Activated CD8-positive, alpha-beta memory T cell treated with anti-CD3 and anti-CD28 coated beads for 36 hours (primary cell): Measurements from ENCODE around the gene CROCC. TPM values are rescaled to one million over a fixed set of nuclear protein-coding genes. Genes with fewer than 3 reads are reported as not detected.
"Not testable (repeated sequence)": the region's sequence is repeated elsewhere in the genome, so short reads cannot be mapped to it uniquely, and the experiment has no call there.

Experiments used
- CTCF ChIA-PET: fragments of 350-600 bp; sonication (Branson Sonifier 250); formaldehyde crosslinking; loops from one replicate; lab custom pipeline; 2021; ENCODE audit warnings: antibody characterized with exemption; lab: Charles Lee
- POLR2A ChIA-PET: fragments of 350-600 bp; sonication (Branson Sonifier 250); formaldehyde crosslinking; loops from one replicate; lab custom pipeline; 2021; ENCODE audit warnings: antibody characterized with exemption; lab: Charles Lee
- total RNA-seq, 2 experiments: library from RNA; stranded (reverse); gene quantifications; one replicate each; pipeline ENCODE4 v1.2.3, GENCODE V29; 2021

Gene CROCC
- total RNA-seq, 2 experiments from 2014 or later = 20.4 to 21.4 TPM

DNA sequence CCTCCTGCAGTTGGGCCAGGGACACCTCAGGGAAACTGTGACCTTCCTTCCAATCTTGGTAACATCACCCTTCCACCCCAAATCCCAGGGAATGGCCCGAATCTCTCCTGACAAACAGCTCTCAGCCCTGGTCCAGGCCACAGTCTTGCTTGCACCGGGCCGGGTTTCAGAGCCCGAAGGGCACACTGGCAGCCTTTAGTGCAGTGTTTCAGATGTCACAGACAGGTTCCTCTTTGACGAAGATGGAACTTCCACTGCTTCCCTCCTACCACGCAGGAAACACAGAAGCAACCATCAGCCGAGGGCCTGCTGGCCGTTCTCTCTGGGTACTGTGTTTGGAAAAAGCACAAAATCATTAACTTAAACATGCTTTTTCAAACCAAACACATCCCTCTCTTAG lies 9.0 kb upstream of the CROCC start:
- CTCF ChIA-PET, POLR2A ChIA-PET: not testable (repeated sequence)

DNA sequence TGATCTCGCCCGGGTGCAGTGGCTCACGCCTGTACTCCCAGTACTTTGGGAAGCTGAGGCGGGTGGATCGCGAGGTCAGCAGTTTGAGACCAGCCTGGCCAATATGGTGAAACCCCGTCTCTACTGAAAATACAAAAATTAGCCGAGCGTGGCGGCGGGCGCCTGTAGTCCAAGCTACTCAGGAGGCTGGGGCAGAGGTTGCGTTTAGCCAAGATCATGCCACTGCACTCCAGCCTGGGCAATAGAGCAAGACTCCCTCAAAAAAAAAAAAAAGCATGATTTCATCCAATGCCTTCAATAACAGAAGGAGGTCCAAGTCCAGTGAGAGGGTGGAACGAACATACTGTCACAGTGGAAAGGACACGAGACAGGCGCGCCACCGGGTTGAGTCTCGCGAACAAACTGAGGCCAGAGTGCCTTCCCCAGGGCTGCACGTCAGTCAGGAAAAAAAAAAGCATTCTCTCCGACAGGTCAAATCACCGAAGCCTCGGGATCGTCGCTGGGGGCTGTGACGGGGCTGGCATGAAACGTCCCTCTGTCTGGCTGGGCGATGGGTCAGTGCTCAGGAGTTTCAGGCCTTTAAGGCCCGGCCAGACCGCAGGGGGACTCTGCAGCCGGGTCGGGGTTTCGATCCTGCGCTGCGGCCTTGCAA lies 8.4 kb upstream of the CROCC start:
- CTCF ChIA-PET = no interaction called here
- POLR2A ChIA-PET = no interaction called here

DNA sequence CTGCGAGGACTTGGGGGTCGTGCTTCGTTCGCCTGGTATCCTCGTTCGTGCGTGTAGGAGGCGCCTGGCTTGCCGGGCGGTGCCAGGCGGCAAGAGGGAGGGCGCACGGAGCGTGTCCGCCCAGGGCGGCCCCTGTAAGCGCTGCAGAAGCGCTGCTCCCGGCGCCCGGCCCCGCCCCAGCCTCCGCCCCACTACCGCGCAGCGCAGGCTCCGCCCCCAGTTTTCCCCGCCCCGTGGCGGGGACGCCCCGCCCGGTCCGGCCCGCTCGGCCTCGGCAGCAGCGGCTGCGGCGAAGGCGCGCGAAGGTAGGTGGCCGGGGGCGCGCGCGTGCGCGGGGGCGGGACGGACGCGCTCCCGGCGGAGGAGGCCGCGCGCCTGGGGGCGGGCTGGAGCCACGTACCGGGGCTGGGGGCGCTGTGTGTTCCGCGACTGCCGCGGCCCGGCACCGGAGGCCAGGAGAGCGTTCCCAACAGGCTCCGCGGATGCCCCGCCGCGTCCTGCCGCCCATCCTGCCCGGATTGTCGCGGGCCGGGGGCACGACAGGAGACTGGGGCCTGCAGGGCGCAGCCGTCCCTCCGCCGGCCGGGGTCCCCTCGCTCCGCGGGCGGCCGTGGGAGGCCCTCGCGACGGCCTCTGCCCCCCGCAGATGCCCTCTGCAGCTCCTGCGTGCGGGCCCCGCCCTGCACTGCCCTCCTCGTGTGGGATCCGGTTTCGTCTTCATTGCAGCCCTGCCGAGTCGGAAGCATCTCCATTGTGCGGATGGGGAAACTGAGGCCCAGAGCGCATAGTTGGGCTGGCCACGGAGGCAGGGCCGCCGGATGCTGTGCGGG lies 7.7 kb upstream of the CROCC start:
- CTCF ChIA-PET = interaction anchor here (1.0 kb wide), 1 partner anchor 46 kb away, joined by 3 read pairs; no protein-coding TSS in a partner anchor
- POLR2A ChIA-PET = interaction anchor here (1.4 to 1.6 kb wide), 2 partner anchors 9 to 11 kb away, joined by 3 to 7 read pairs; no protein-coding TSS in a partner anchor

DNA sequence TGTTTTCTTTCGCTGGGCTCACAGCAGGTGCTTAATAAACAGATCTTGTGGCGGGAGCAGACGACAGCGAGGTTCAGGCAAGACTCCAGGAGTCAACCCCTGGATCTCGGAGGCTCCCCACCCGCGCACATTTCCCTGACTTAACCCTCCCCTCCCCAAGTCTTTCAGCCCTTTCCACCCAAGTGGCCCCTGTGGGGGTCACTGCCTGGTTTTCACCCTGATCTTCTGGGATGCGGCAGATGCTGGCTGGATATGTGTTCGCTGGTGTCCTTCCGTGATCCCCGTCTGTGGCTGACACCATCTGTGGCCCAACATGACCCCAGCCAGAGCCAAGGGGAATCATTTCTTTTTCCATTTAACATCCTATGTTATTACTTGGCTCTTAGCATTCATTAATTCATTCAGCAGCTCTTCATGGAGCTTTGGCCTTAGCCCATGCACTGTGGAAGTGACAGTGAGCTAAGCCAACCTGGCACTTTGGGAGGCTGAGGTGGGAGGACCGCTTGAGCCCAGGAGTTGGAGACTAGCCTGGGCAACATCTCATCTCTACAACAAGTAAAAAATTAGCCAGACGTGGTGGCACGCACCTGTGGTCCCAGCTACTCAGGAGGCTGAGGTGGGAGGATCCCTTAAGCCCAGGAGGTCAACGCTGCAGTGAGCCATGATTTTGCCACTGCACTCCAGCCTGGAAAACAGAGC lies 6.7 kb upstream of the CROCC start:
- ChIA-PET POLR2A (interaction anchor here (1.4 to 1.6 kb wide), 2 partner anchors 10 to 12 kb away, joined by 3 to 7 read pairs; no protein-coding TSS in a partner anchor), CTCF (interaction anchor here (0.7 to 1.0 kb wide), 2 partner anchors 45 to 188 kb away, joined by 3 to 4 read pairs; no protein-coding TSS in a partner anchor)

DNA sequence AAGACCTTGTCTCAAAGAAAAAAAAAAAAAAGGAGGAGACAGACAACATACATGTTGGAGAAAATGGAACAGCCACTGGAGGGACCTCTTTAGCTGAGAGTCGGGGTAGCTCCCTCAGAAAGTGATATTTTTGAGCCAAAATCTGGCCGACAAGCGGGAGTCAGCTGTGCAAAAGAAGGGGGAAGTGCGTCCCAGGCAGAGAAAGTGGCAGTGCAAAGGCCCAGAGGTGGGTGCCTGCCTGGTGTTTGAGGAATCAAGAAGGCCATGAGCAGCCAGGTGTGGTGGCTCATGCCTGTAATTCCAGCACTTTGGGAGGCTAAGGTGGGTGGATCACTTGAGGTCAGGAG lies 6.1 kb upstream of the CROCC start:
- ChIA-PET POLR2A (interaction anchor here (1.4 to 1.6 kb wide), 2 partner anchors 10 to 12 kb away, joined by 3 to 7 read pairs; no protein-coding TSS in a partner anchor), CTCF (interaction anchor here (0.7 to 1.0 kb wide), 2 partner anchors 45 to 189 kb away, joined by 3 to 4 read pairs; no protein-coding TSS in a partner anchor)

DNA sequence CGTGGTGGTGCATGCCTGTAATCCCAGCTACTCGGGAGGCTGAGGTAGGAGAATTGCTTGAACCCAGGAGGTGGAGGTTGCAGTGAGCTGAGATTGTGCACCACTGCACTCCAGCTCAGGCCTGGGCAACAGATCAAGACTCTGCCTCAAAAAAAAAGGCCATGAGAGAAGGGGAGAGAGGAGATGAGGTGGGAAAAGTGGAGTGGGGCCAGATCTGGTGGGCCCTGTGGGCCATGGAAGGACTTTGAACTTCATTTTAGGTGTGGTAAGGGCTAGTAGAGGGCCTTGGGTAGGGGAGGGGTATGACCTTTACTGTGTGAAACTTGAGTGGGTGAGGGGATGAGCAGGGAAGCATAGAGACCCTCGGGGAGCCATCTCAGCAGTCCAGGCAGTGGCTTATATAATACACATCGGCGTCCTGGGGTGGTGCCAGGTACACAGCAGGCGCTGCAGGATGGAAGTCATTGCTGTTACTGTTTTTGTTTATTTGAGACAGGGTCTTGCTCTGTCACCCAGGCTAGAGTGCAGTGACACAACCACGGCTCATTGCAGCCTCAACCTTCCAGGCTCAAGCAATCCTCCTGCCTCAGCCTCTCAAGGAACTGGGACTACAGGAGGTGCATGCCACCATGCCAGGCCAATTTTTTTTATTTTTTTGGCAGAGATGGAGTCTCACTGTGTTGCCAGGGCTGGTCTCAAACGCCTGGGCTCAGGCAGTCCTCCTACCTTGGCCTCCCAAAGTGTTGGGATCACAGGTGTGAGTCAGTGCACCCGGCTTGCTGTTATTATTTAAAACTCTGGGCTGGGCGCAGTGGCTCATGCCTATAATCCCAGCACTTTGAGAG lies 5.5 kb upstream of the CROCC start:
- POLR2A ChIA-PET = not testable (repeated sequence)

DNA sequence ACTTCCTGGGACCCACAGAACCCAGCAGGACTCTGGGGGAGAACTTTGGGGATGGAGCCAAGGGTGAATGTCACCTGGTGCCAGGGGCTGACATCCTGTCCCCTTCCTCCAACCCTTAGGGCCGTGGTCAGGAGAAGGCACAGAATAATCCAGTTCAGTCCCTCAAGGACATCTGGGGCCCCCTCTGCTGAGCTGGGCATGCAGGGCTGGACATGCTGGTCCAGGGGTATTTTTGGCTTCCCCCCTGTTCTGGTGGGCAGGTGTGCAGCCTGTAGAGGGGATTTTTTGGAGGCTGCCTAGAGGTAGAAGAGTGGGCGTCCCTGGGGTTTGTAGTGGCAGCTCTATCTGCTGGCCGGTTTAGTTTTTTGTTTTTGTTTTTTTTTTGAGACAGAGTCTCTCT lies 3.4 kb upstream of the CROCC start:
- ChIA-PET POLR2A (no interaction called here), CTCF (no interaction called here)

More for the DNA sequence above, 5.5 kb upstream of the CROCC start:
- CTCF ChIA-PET = interaction anchor here (0.7 kb wide), 1 partner anchor 189 kb away, joined by 4 read pairs; no protein-coding TSS in a partner anchor

DNA sequence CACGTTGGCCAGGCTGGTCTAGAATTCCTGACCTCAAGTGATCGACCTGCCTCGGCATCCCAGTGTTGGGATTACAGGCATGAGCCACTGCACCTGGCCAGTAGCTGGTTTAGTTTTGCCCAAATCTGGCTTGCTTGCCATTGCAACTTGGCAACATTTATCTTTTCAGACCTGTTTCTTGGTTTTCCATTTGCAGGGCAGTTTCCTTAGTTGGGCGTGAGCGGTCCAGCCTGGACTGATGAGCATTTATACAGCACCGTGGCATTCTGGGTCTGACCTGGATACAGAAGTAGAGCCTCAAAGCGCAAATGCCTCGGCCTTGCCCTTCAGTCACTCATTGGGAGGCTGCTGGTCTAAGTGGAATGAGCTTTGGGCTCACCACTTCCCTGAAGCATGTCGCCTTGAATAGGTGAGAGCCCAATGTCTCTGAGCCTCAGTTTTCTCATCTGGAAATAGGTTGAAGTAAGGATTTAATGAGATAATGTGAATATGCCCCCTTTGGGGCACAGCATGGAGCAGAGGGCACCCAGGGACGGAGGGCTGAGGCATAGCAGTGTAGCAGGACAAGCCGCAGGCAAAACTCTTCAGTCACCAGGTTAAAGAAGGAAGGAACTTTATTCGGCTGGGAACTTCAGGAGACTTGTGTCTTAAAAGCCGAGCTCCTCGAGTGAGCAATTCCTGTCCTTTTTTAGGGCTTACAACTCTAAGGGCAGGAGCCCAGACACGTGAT lies 2.6 kb upstream of the CROCC start:
- POLR2A ChIA-PET, CTCF ChIA-PET: not testable (repeated sequence)

DNA sequence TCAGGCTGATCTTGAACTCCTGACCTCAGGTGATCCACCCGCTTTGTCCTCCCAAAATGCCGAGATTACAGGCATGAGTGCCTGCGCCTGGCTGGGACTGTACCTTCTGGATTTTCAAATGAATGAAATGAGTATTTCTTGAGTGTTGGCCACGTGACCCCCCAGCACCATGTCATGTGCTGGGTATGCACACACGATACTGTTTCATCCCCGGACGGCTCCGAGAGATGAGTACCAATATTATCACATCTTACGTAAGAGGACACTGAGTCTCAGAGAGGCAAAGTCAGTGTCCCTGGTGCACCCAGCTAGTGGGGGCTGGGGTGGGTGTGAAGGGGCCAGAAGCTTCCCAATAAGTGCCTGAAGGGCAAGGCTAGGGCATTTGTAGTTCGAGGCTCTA lies 780 bp upstream of the CROCC start:
- ChIA-PET POLR2A (no interaction called here), CTCF (interaction anchor here (0.6 kb wide), 1 partner anchor 21 kb away, joined by 3 read pairs; no protein-coding TSS in a partner anchor)

DNA sequence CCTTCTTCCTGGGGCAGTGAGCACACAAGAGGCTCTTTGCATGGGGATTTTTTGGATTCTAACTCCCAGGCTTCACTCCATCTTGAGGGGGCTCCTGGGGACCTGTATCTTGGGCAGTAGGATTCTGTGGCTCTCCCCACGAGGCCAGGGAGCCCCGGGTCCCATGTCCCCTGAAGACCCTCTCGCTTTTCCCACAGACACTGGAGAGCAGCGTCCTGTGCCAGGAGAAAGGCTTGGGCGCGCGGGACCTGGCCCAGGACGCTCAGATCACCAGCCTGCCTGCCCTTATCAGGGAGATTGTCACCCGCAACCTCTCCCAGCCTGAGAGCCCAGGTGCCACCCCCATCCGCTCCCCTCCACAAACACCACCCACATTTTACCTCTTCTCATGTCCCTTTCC lies 735 bp downstream of the CROCC start:
- POLR2A ChIA-PET = interaction anchor here (1.0 kb wide), 1 partner anchor 460 kb away, joined by 3 read pairs; no protein-coding TSS in a partner anchor
- CTCF ChIA-PET = interaction anchor here (0.6 kb wide), 1 partner anchor 12 kb away, joined by 5 read pairs; no protein-coding TSS in a partner anchor

DNA sequence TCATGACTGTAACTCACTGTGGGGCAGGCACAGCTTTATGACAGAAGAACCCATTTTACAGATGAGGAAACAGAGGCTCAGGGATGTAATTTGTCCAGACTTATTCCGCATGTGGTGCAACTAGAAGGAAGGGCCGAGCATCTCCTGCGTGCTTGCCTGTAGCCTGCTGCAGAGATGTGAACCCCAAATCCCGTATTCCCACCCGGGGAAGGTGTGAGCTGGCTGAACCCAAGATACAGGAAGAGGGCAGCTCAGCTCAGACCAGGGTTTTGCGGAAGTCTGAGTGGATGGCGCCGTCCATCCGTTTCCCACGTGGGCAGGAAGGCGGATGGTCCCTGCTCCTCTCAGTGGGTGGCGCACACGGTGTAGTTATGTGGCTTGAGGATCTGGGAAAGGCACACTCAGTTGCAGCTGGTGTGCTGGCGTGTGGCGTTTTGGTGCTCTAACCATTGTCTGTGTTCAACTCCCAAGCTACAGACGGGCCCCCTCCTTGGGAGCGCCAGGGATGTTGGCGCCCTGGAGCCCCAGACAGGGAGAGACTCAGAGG lies 1.2 kb downstream of the CROCC start:
- POLR2A ChIA-PET = no interaction called here
- CTCF ChIA-PET = interaction anchor here (0.6 kb wide), 2 partner anchors 11 to 59 kb away, joined by 3 to 5 read pairs; no protein-coding TSS in a partner anchor

DNA sequence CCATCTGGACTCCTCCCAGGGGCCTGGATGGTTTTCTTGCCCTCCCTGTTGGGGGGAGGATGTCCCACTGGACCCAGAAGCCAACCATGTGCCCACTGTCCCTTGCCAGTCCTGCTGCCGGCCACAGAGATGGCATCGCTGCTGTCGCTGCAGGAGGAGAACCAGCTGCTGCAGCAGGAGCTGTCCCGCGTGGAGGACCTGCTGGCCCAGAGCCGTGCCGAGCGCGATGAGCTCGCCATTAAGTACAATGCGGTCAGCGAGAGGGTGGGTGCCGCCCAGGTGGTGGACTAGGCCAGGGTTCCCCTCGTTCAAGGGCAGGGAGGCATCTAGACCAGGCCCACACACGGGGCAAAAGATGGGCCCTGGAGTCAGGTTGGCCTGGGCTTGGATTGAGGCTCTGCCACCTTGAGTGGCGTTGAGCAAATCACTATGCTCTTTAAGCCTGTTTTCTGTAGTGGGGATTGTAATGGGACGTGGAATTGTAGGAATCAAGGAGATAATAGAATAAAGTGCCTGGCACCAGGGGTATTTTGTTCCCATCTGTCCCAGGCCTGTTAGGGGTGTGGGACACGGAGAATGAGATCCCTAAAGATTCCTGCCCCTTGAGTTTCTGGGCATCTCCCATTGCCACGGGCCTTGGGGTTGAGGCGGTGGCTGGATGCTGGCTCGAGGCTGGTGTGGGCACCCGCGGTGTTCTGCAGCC lies 2.6 kb downstream of the CROCC start:
- ChIA-PET POLR2A (no interaction called here), CTCF (no interaction called here)

DNA sequence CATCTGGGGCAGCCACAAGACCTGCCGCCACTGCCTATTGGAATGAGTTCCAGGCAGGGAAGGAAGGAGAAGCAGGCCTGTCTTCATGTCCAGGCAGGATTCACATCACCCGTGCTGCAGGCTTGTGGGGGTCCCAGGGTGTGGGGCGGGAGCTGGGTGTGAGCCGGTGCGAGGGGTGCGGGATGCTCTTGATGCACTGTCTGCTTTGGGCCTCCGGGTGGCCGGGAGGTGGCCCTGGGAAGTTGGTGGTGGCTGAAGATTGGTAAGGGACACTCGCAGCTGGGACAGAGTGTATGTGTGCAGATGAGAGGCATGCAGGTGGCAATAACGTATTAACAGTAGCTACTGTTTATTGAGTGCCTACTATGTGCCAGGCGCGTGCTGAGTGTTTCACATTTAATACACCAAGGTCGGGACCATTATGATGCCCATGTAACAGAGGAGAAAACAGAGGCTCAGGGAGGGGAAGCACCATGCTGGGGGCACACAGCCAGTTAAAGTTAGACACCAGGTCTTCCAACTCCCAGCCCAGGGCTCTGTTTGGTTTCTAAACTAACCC lies 3.3 kb downstream of the CROCC start:
- CTCF ChIA-PET = no interaction called here
- POLR2A ChIA-PET = no interaction called here

DNA sequence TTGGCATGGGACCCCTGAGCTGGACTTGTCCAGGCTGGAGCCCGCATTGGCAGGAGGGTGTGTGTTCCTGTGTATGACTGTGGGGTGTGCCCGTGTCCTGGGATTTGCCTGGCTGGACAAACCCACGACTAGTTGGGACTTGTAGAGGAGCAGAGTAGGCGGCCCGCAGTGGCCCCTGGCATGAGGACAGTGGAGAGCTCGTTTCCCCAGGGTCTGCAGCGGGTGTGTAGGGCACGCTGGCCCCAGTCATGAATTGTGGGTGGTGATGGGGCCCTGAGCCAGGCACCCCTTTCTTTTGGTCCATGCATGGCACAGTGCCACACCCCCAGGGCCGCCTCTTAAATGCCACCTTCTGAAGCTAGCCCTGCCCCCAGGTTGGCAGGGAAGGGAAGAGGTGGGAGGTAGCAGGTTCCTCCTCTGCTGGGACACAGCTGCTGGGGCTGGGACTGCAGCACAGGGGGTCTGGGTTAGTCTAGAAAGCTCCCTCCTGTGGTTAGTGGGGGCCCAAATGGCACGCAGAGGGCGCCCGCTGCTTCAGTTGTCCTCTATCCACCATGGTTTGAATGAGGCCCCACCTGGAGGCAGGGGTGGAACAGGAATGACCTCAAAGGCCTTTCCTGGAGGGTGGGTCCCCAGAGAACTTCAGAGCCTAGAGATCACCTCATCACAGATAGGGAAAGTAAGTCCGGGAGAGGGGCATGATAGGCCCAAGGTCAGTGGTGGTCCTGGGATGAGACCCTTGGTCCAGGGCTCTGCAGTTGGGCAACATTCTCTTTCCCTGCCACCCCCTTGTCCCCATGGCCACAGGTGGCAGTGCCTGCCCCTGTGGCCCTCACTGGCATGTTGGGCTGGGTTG lies 4.1 kb downstream of the CROCC start:
- ChIA-PET POLR2A (no interaction called here), CTCF (no interaction called here)

DNA sequence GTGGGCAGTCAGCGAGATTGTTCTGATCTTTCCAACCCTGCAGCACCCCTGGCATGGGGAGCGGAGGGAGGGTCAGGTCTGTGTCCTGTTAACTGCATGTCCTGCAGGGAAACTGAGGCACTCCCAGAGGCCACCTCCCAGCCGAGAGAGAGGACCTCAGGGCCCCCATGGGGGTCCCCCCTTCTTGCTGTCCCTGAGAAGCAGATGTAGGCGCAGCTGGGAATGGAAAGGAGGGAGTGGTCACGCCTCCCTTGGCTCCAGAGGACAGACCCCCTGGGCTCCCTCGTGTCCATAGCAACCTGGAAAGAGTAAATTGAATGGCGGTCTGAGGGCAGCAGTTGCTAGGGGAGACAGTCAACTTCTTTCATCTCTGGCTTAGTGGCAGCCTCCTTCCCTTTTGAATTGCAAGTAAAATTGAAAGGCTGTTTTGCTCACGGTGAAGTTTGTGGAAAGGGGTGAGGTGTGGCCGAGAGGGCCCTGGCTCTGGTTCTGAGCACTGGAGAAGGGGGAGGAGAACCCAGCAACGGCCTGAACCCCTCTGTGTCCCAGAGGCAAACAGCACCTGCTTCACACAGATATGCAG lies 4.9 kb downstream of the CROCC start:
- CTCF ChIA-PET = no interaction called here
- POLR2A ChIA-PET = no interaction called here

DNA sequence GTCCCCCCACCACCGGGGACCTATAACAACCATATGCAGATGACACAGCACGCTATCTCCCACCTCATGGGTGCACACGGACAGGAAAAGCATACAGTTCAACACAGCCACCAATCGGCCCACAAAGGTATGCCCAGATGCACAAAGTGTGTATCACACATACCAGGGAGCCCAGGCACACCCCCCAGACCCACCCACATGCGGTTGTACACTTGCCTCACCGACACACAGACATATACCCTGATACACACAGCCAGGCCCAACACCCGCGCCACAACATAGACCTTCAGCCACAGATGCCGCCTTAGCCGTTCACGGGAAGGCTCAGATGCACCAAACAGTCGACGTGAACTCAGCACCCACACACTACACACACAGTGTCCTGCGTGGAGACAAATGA lies 5.5 kb downstream of the CROCC start:
- ChIA-PET CTCF (no interaction called here), POLR2A (no interaction called here)
